GM18867 (cell line): ENCODE results near the gene PHF12.

Experiments used
- ATAC-seq: cut with Tn5 transposase; IDR thresholded peaks from one replicate; pipeline ENCODE4 v1.9.1; 2021; ENCODE audit warnings: mild to moderate bottlenecking, moderate library complexity; ENCODE audit not compliant: unreplicated experiment

PHF12 gene

DNA sequence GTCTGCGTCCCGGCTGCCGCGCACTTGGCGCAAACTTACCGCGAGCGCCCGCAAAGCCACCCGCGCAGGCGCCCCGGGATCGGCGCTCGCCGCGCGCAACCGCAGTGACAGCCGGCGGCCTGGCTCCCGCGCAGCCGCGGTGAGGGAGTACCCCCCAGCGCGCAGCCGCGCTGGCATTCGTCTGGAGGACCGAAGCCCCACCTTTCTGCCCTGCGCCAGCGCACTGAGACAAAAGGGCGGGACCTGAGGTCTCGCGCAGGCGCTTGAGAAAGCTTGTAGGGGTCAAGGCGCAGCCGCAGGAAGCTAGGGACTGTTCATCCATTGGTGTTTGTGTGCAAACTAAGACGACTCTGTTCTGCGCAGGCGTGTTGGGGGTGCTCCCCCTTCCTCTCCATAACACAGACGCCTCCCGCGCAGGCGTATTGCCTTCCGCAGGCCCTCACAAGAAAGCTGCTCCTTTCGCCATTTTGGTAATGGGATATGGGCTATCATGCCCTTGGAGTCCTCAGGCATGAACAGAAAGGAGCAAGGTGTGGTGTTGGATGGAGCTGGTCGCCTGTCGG lies at the start of gene PHF12:
Gene PHF12, minus strand, starts transcription at position 91 of the 563 bp plus-strand sequence. CDS start 558 bp downstream, outside the sequence.
- peak; percentile 50 for ATAC-seq

DNA sequence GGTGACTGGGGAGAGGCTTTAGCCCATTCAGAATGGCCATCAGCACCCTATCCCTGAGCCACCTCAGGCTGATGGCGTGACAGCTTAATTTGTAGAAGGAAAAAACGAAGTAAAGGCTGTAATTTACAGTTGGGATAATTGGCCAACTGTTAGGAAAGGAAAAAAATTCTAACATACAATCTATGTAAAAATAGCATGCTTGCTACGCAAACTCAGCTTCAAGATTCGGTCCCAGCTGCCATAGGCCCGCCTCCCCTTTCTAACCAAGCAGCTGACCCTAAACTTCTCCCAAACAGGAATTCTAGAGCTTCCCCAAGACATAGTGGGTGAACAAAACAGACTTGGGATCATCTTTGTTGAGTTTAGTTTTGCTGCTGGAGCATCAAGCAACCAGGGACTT lies 49.7 kb upstream of the PHF12 start:
- ATAC-seq: no peak

DNA sequence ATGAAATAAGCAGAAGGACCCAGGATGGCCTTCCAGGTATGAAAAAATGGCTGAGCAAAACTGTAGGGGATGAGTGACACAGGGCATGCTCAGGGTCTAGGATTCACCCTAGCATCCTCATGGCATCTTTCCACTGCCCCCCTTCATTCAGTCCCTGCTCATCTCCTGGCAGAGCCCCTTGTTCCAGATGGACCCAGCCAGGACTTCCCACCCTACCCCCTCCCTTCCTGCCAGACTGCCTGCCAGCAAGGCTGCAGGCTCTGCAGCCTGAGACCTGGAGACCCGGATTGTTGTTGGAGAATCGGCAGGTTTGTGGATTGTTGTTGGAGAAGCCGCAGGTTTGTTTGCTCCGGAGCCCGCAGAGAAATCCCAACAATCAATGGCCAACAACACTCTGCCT lies 47.9 kb upstream of the PHF12 start:
- ATAC-seq: no peak

DNA sequence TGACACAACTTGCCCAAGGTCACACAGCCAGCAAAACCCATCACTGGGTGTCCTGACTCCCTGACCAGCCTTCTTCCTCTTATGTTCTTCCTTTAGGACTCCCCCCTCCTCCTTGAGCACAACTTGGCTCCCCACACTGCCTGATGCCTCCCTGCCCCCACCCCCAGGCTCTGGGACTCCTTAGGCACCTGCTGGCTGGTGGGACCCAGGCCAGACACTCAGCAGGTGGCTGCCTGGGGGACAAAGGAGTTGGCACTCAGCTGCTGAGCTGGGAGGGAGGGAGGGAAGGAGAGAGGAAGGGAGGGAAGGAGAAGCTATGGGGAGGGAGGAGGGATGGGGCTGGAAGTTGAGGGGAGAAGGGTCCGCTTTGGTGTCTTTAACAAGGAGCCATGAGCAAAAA lies 46.5 kb upstream of the PHF12 start:
- ATAC-seq: no peak

DNA sequence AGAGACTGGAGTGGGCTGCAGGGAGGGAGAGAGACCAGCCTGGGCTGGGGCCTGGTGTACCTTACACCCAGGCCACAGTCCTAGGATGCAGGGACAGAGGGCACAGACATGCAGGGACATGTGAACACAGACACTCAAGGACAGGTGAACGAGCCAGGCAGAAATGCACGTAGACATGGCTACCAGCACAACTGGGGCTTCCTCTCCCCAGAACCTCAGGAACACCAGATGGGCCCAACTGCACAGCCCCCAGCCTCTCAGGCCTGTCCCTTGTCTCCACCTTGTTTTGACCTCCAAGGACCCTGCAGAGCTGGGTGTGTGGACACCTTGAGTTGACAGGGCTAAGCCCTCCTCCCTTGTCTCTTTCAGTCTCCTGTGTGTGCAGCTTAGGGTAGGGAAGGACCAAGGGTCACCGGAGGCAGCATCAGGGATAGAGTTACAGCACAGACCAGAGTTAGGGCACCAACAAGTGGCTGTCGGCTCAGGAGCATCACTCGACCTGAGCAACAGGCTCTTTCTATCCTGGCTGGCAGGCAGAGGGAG lies 45.3 kb upstream of the PHF12 start:
- no peak for ATAC-seq

DNA sequence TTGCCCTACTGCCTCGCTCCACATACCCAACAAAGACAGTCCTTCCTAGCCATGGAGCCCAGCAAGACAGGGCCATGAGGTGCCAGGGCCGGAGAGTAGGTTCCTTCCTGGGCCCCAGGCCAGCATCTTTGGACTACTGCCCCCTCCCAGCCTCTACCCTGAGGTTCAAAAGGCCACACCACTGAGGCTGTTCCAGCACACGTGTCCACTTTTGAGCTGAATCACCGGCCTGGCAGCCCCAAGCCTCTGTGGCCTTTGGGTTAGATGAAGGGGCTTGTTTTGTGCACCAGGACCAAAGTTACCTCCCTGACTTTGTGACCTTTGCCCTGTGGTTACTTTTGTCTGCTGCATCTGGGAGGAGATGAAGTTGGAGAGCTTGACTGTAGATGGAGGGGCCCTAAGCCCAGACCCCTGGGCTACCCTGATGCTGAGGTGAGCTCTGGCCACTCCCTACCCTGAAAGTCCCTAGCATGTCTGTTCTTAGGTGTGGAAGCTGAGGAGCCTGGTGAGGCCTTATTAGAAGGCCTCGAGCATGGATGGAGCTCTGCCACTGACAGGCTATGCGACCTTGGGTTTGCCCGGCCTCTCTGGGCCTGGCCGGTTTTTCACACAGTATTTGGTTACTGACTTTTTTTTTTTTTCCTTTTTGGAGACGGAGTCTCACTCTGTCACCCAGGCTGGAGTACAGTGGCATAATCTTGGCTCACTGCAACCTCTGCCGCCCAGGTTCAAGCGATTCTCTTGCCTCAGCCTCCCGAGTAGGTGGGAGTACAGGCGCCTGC lies 42.5 kb upstream of the PHF12 start:
- no peak for ATAC-seq

DNA sequence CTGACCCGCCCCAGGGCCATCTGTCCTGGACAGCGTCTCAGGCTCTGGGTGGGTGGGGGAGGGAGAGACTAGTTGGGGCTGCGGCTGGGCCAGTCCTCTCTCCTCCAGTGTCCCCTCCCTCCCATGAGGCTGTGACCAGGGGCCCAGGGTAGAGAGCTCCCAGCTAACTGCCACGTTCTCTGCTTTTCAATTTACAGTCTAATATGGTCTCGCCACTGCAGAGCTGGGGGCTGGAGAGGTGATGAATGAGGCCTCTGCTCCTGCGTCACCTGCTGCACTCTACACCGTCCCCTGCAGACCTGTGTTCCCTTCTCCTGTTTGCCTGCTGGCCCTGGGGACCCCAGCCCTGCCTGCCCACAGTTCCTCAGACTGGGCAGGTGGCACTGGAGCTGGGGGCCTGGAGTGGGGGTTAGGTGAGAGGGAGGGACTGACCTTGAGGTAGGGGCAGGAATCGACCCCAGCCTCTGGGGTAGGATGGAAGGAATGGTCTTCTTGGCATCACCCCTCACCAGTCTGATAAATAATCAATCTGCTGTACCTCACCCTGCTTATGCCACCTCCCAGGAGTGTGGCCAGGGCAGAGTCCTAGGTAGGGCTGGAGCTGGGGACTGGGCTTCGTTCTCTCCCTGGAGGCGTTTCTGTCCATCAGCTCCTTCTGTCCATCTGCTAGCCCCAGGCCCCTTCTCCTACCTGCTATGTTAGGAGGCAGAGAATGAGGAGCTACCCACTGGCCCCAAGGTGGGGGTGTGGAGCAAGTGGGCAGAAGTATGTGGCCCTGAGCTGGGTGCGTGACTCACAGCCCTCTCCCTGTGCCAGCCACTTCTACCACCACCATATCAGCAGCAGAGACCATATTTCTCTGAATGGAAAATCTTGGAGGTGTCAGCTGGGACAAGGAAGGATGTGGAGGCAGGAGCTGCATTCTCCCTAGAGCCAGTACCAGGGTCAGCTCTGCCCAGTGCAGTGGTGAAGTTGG lies 41.6 kb upstream of the PHF12 start:
- ATAC-seq: no peak

DNA sequence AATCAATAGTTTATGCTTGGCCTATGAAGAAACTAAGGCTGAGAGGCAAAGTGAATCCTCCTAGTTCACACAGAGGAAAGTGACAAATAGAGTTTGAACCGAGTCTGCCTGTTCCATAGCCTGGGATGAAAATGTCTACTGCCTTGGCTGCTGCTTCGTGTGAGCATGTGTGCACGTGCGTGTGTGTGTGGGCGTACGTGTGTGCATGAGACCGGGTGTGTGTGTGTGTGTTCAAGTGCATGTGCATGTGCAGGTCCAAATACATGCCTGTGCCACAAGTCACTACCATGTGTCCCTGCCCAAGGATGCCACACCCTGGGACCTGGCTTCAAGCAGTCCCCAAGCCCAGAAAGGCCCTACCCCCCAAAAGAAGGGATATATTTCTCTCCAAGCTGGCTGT lies 40.9 kb upstream of the PHF12 start:
- ATAC-seq: no peak

DNA sequence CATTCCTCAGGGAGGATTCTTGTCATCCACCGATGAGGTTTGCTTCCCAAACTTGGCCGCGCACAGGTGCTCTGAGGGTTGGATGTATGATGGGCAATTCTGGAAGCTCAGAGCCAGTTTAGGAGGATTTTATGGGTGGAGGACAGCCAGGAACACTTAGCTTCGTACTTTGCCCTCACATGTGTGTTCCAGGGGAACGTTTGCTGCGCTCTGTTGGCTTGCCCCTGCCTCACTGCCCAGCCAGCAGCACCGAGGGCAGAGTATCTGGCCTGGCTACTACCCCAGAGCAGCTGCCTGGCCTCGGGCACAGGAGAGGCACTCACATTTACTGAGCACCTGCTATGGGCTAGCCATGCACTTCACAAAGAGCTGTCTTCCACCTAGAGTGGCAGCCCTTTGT lies 40.5 kb upstream of the PHF12 start:
- no peak for ATAC-seq

DNA sequence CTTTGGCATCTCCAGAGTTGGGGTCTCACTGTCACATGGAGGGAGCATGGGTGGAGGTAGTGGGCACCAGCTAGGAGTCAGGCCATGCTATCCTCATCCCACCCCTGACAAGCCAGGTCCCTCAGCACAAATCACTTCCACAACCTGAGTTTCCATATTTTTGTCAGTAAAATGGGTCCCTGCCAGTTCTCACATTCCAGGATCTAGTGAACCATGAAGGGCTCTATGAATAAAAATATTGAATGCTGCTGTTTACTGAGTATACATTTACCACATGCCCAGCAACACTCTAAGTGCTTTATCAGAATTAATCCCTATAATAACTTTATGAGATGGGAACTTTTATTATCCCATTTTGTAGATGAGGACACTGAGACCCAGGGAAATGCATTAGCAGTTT lies 37.7 kb upstream of the PHF12 start:
- no peak for ATAC-seq

DNA sequence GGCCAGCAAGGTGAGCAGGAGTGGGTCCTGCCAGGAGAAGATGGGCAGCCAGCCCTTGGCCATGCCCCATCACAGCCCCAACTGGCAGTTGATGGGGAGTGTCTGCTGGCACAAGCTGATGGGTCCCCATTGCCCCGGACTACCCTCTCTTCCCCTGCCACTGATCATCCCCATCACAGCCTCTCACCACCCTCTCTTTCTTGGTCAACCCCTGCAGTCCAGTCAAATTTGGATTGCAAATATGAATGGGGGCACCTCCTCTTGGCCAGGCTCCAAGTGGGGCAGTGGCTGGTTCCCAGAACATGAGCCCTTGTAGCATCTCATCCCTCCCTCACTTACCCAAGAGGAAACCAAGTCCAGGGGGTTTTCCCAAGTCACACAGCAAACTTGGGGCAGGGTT lies 37.2 kb upstream of the PHF12 start:
- ATAC-seq: no peak

DNA sequence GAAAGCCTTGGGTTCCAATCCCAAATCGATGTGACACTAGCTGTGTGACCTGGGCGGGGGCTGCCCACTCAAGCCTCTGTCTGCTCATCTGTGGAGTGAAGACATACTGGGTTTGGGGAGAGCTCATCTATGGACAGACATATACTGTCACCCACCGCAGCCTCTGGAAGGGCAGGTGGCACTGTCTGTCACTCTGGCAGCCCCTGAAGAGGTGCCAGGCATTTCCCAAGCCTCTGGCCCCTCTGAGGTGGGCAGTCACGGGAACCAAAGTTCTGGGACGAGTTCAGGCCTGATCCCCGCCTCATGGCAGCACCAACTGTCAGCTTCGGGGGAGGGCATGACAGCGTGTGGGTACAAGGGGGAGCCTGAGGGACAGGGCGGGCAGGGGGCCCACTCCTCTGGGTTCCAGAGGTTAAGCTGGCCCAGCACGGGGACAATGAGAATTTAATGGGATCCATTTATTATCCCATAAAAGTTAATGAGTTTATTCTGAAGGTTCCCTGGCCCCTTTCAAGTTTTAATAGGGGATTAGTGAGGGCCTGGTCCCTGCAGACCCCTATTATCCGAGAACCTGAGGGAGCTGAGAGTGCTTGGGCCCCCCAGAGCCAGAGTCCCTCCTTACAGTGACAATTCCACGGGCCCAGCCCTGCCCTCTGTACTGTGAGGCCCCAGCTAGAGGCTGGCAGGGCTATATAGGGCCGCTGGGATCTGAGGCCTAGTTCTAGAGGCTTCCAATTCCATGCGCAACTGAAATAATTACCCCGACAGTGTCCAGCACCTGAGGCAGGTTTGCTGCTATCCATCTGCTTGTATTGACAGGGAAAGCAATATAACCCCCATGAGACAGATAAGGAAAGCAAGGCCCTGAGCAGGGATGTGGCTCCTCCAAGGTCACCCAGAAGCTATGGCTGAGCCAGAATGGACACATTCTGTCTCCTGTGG lies 35.7 kb upstream of the PHF12 start:
- no peak for ATAC-seq

DNA sequence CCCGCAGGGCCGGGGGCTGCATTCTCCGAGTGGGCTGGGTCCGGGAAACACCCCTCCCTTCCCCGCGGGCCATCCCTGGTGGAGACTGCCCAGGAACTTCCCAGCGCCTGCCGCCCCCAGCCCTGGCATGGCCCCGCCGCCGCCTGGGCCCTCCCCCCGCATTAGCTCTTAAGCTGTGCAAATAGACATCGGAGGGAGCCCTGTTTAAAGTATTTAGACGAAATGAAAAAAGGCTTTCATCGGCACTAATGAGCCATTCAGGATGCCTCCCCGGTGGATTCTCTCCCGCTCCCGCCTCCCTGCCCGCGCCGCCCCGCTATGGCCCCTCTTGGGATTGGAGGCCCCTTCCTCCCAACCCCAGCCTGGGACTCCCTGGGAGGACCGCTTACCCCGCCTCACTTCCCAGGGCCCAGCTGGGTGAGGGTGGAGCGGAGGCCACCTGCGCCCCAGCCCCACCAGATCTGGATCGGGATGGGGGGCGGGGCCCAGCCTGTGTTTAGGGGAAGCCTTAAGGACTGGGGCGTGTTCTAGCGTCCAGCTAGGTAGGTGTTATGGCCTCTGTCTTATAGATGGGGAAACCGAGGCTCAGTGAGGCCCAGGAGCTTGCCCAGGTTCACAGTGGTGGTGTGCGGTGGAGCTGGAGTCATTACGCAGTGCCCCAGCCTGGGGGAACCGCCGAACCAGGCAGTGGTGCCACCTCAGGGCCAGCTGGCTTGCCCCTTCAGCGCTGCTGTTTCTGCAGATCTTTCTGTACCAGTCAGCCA lies 34.8 kb upstream of the PHF12 start:
- no peak for ATAC-seq

DNA sequence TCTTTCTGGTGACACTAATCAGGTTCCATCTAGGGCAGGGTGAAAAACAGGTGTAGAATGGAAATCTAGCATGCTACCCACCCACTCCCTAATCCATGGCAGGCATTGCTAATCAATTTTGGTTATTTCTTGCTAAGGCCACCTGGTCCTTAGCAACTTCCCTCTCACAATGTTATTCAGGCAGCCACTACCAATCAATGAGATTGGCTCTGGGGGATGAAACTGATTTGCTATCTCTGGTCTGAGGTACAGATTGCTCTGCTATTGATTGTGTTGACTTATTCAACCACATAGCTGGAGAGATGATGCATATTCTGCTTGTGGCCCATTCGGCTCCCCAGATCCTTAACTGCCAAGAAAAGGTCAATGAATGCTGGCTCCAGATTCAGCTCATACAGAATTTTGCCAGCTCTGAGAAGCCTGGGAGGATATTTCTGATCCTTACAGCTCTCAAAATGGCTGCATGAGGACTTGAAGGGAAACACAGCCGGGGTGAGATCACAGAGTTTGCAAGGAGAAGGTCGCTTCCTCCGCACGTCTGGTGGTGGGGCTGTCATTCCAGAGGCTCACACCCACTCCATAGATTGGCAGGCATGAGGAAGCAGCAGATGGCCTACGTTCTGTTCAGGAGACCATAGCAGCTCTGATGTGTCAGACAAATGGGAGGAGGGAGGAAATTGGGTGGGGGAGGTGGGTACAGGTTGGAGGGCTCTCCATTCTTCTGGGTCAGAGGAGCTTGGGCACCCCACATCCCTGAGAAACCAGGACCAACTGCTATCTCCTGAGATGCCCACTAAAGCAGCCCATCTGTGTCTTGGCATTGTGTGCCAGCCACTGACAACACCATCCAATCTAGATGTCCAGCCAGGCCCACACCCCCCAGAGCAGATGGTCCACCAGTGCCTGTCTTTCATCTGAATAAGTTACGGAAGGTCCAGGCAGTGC lies 32.2 kb upstream of the PHF12 start:
- no peak for ATAC-seq

DNA sequence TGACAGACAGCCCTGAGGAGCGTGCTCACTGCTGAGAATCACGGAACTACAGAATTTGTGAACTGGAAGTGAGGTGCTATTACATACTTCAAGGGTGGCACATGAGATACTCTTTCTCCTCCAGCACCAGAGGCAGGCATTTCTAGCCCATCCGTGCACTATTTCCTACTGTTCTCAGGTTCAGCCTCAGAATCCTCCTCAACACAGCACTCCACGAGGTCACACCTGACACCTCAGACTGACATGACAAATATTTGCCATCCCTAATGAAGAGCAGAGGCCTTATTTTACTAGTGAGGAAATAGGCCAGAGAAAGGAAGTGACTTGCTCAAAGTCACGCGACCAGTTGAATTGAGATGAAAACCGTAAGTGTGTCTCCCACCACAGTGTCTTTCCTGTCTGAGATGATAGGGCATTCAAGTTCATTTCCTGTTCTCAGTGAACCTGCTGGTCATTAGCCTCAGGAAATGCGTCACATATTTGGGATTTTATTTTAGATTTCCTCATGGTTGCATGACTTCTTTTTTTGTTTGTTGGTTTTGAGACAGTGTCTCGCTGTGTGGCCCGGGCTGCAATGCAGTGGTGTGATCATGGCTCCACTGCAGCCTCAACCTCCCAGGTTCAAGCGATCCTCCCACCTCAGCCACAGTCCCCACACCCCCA lies 30.9 kb upstream of the PHF12 start:
- ATAC-seq: peak; percentile 64

DNA sequence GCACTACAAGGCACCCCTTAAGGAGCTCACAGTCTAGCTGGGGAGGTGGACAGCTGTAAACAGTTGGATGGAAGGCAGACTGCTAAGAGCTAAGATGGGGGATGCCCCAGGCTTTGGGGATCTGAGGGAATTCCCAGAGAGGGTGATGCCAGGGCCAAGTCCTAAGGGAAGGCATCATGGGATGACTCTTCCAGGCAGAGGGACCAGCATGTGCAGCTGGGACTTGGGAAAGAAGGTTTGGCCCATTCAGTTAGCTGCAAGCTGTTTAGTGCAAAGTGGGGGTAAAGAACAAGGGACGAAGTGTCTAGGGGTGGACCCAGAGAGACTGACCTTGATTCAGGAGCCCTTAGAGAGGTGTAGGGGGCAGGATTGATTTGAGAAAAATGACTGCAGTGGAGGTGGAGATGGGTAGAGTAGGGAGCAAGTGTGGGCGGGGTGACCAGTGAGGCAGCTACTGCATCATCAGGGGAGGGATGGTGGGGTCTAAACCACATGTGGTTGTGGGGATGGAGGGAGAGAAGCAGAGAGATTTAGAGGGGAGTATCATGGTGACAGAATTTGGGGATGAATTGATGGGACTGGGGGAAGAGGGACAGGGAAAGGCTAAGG lies 27.1 kb upstream of the PHF12 start:
- no peak for ATAC-seq

DNA sequence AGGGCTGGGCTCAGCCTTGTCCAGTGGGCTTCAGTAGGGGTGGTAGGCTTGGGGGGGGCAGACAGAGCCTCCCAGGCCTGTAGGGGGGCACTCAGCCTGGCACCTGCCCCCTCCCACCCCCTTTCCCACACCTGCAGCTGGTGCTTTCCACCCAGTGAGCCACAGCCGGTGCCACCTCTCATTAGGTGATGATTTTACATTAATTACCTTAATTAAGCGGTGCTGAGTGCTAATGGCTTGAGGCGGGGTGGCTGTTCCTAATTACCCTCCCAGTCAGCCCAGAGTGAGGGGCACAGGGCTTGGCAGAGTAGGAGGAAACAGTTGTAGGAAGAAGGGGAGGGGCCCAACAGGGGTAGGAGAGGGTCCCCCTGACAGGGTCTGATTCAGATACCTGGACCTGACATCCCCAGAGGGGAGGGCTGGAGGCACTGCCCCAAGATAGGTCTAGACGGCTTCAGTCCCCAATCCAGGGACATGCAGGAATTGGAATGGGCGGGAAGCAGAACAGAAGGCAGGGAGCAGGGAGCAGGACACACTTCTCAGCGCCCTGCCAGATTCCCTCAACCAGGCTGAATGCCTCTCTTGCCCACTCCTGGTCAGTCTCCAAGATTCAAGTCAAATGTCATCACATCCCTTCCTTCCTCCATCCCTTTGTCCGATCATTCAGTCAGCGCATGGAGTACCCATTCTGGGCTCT lies 26.5 kb upstream of the PHF12 start:
- ATAC-seq: no peak
